Inflammatory macrophage (primary cell): ENCODE data around the gene SPTBN1.

Experiments used
- DNase-seq, 2 donors: peaks; one replicate each; pipeline ENCODE4 v3.0.0-alpha.2; 2020 to 2022

Gene SPTBN1

GRCh38 chr2:54595161-54595803, 139.2 kb downstream of the SPTBN1 start:
- no peak for DNase-seq

DNA sequence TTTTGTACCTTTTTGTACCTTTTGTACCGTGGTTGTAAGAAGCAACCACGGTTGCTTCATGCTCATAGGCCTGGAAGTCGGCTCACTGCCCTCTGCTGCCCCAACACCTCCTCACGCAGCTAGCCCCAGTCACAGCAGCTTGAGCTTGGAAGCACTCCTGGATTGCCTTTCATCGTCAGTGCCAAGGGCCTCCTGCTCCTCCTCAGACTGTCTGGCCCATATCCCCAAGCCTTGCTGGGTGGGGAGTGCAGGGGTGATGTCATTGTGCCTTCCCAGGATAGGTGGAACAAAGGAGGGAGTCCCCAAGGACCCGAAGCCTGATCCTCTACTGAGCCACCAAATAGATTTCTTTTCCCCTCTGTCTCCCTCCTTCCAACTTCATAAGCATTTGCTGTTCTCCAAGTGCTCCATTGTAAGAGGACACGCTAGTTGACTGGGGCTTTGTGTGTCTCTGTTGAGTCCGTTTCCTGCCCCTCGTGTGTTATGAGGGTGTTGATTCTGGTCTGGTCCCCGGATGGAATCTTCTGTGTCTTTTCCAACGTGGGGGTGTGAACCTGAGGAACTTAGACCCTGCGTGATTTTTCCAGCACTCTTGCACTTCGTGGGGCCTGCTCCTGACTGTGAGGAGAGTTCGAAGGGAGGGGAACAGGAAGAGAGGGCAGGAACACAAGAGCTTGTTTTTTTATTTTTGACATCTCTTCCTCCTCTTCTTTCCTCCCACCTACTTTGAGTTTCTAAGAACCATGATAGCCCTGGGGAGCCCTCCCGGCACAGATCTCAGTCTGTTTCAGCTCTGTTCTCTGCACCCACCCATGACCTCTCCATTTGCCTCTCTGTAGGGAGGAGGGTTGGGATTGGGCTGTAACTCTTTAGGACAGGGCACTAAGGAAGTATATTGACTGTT, 140.1 kb downstream of the SPTBN1 start:
- DNase-seq, result no peak

DNA sequence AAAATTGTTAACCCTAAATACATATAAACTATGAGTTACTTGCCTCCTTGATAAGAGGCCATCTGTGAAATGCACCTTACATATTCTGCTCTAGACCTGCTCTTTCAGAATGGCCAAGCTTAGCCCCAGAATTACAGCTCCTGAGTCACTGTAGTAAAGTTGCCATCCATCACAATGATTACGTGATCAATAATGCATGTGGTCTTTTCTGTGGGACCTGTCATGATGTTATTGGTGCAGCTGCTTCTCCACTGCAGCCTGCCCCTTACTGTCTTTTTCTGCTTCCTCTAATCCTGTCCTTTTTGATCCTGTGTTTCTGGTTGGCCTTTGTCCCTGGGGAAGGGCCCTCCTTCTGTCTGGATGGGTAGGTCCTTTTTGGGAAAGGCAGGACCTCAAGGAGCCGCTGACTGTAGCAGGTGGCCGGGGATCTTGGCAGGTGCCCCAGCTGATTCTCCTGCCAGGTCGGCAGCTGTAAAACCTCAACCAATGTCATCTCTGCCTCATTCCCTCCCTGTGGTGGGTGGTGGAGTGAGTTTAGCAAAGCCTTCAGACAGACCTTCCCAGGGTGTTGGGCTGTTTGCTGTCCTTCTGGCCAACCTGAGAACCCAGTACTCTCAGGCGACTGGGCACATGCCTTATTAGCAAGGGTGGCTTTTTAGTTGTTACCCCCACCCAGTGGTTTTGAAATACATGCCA, 141.2 kb downstream of the SPTBN1 start:
- DNase-seq, result no peak

DNA sequence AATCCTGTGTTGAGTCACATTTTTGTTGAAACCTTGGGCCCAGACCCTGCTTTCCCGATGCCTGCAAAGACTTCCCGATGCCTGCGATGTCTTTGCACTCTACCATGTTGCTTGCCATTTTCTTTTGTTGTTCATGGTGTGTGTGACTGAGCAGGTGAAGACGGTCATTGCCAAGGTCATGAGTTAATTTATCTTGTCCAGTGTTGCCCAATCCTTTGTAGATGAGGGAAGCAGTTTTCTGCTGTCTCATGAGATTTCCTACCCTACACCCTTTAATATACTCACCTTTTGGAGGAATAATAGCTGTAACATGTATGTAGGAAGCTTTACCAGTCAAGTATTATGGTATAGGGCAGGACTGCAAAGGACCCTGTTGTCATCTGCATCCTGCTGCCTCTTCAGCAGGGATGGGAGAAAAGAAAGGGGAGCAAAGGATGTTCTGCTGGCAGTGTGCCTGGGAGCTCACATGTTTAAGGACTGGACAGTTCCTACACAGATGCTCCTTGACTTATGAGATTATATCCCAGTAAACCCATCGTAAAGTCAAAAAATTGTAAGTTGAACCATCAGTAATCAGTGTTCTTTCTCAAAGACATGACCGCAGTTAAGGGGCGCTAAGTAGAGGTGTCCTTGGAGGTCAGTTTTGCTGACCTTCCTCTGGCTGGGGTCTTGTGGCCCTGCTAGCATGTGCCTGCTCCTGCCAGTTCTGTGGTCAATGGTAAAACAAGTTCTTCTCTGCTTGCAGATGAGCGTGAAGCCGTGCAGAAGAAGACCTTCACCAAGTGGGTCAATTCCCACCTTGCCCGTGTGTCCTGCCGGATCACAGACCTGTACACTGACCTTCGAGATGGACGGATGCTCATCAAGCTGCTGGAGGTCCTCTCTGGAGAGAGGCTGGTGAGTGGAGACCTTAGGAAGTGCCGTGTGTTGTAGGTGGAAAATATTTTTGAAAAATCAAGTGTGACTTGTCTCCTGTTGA, 142.5 kb downstream of the SPTBN1 start:
- DNase-seq, result no peak

- no peak for DNase-seq
Observed at GRCh38 chr2:54599326-54599710, 143.2 kb downstream of the SPTBN1 start.

GRCh38 chr2:54599914-54600313, 143.8 kb downstream of the SPTBN1 start:
- no peak for DNase-seq

DNA sequence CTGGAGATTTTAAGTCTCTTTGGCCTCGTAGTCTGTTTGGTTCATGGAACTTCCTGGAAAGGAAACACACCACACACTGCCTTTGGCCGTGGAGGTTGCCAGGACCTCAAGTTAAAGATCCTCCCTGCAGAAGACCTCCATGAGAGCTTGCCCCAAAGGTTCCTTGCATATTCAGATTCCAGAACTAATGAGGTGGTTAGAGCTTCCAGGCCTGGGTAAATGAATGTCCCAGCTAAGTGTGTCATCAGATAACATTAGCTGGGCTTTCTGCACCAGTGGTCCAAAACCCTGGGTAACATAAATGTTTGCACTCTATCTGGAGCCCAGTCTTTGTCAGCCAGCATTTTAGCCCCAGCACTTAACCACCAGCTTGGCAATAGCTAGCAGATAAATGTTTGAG, 145.2 kb downstream of the SPTBN1 start:
- DNase-seq, result no peak

GRCh38 chr2:54602736-54603322, 146.7 kb downstream of the SPTBN1 start:
- no peak for DNase-seq

- DNase-seq, result no peak
Observed at GRCh38 chr2:54603357-54603756, 147.2 kb downstream of the SPTBN1 start.

DNA sequence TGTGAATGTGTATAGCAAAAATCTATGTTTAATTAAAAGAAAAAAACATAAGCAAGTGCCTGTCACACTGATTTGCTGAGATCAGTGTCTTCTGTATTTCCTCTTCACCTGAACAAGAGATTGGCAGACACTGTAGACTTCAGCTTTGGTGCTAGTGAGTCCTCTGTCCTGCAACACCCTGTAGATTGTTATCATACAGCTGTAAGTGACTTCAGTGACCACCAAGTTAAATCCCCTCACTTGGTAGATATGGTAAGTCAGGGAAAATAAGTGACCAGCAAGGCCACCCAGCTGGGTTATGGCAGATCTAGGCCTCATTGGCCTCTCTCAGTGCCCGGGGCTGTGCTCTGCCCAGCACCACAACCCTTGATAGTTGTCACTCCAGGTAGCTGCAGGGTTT, 147.7 kb downstream of the SPTBN1 start:
- DNase-seq, result no peak

GRCh38 chr2:54604871-54605270, 148.7 kb downstream of the SPTBN1 start:
- no peak for DNase-seq

DNA sequence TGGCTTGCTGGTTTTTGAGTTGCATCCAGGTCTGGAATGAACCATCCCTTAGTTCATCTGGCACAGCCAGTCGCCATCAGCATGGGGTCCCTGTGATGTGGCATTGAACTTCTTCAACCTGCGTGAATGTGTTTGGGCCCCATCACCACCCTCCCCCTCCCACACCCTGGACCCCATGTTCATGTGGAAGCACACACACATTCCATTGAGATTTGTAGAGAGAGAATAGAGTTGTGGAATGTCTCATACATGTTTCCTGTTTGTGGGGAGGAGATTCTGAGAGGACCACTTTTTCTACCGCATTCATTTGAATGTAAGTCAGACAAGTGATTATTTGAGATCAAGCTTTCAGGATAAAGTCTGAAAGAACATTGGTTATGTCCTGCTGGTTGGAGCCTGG, 149.7 kb downstream of the SPTBN1 start:
- DNase-seq, result no peak

DNA sequence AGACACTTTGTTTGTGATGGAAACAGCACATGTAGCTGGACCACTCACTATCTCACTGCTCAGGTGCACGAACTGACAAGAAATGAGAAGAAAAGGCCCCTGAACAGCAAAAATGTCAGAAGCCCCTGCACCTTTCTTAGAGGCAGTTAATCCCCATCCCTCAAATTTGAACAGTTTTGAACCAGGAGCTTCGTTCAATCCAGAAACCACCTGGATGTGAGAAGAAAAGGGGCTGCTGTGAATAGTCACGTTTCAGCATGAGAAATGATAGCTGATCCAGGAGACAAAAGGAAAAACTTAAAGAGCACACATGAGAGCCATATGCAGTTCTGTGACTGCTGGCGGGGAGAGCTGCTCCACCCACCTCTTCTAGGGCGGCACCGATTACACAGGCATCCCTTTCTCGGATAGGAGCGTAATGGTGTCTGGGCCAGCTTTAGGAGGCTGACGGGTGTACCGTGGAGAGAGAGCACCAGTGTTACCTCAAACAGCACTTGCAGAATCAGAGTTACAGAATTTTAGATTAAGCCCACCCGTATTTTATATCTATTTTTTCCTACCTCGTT, 150.3 kb downstream of the SPTBN1 start:
- DNase-seq, result no peak

GRCh38 chr2:54608224-54608623, 152.1 kb downstream of the SPTBN1 start:
- no peak for DNase-seq

DNA sequence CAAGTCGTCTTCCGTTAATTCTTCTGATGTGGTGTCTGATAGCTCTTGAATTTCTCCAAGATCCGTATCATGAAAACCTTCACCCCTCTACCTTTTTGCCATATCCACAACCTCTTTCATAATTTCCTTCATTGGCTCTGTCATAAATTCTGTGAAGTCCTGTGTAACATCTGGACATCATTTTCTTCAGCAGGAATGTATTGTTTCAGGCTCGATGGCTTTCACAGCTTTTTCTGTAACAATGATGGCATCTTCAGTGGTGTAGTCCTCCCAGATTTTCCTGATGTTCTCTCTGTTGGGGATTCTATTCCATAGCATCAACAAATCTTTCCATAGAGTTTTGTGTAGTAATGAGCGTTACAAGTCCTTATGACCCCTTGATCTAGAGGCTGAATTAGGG, 153.1 kb downstream of the SPTBN1 start:
- DNase-seq, result no peak

GRCh38 chr2:54609647-54610046, 153.5 kb downstream of the SPTBN1 start:
- no peak for DNase-seq

DNA sequence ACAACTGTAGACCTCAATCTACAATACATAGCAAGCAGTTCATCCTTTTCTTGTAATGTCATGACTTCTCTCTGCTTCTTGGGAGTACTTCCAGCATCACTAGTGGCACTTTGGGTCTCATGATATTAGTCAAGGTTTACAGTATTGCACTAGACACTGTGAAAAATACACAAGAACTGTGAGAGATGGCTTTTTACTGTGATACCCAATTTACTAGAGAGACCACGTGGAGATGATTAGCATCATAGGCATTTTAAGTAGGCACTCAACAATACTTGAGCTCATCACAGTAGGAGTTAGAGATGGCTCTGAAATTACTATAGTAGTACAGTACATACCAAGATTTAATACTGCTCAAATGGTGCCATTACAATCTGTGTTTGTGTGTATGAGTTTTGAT, 154.6 kb downstream of the SPTBN1 start:
- no peak for DNase-seq

GRCh38 chr2:54611830-54612545, 155.9 kb downstream of the SPTBN1 start:
- DNase-seq, result no peak

GRCh38 chr2:54613386-54613785, 157.3 kb downstream of the SPTBN1 start:
- no peak for DNase-seq

DNA sequence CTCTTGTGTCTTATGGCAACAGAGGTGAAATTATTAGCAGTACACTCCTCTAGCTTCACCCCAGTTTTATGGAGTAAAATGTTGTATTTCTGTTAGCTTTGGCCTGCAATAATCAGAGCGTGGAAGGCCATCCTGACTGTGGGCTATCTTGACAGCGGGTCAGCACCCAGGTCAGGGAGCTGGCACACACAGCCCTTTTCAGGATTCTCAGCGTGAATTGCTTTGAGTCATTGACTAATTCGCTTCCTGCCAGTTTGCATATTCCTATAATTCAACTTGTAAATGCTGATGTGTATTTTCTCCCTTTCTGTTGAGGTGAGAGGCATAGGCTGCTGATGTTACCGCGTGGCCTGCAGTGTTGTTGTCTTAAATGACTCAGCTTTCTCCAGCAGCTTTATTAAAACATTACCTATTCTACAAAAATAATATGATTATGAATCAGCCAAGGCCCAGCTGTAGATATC, 157.7 kb downstream of the SPTBN1 start:
- DNase-seq, result no peak

DNA sequence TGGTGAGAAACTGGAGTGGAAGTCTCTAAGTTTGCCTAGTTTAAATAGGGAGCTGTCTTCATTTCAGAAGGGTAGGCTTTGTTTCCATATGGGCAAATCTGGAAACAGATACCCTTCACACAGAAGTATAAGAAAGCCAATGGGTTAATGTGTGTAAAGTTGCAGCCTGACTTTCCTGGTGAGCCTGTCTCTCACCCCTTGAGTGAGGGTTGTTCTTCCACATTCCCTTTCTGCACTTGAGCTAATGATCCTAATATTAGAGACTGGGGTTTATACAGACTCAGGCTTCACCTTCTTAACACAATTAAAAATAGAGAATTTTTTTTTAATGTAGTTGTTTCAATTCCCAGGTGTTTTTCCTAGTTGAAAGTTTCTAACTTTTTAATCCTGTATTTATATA, 158.7 kb downstream of the SPTBN1 start:
- no peak for DNase-seq
